Fibroblast of gingiva (primary cell): Measurements from ENCODE around the gene ERI2.

ENCODE experiments used
- DNase-seq: peaks from one replicate; pipeline ENCODE4 v3.0.0-alpha.2; 2011; ENCODE audit warnings: low read depth

The ERI2 gene, protein sequence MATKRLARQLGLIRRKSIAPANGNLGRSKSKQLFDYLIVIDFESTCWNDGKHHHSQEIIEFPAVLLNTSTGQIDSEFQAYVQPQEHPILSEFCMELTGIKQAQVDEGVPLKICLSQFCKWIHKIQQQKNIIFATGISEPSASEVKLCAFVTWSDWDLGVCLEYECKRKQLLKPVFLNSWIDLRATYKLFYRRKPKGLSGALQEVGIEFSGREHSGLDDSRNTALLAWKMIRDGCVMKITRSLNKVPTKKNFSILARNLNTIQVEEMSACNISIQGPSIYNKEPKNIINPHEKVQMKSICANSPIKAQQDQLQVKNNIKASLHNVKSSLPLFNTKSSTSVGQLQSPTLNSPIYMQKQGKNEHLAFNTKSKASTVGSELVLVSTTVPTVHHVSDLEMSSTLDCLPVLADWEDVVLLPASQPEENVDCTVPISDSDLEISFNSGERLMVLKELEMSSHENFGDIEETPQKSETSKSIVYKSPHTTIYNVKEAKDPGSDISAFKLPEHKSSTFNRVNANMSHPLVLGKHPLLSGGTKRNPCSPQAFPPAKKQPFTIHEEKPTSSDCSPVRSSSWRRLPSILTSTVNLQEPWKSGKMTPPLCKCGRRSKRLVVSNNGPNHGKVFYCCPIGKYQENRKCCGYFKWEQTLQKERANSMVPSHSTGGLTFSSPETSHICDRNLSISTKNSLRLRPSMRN

DNA sequence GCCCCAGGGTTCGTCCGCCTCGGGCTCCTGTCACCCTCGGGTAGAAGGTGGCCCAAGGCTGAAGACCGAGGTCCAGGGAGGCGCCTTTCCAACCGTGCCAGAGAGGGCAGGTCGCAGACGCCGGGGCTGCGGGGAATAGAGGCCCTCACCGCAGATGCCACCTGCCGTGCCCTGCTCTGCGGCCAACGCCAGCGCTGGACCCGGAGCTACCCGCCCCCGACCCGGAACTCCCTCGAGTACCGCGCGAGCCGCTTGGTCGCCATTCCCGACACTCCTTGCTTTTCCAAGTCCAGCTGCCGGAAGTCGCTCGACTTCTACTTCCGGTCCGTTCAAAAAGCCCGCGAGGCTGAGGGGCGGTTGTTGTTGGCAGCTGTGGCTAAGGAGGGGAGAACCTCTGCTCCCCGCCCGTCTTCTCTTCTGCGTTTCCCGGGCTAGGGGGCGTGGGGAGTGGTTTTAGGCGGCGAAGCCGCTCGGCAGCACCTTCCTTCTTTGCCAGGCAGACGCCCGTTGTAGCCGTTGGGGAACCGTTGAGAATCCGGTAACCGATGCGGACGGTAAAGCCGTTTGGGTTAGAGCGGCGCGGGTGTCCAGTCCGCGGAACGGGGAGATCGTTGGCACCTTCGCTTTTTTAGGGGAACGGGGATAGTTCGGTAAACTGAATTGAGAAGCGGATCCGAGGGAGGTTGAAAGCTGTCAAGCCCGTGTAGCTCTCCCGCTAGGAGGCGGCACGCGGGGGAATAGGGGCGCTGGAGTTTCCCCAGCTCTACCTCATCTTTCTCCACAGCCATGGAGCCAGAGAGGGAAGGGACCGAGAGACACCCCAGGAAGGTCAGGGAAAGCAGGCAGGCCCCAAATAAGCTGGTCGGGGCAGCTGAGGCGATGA lies at the start of gene ERI2, which contains the start of gene REXO5:
Gene ERI2 (minus strand): TSS at position 305 of the 883 bp plus-strand sequence. CDS start 42 bp downstream, at position 263.
Gene REXO5 (plus strand): TSS at position 360 of the 883 bp plus-strand sequence. CDS start 427 bp downstream, at position 787.
- DNase-seq, result peak; percentile 93

DNA sequence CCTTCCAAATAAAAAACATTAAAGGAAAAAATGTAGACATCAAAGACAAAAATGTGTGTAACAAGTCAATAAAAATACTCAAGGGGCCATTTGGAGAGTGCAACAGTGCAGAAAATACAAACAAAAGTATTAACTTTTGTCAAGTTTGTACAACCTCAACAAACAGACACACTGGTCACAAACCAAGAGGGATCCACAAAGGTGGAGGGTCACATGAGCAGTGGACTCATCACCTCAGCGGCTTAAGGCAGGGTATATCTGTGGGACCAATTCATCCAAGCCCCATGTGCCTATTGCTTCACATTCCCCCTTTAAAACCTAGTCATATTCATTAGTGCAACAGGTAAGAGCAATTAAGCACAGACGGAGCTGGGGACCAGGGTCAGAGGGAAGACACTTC lies 48.7 kb upstream of the ERI2 start:
- DNase-seq, result no peak

DNA sequence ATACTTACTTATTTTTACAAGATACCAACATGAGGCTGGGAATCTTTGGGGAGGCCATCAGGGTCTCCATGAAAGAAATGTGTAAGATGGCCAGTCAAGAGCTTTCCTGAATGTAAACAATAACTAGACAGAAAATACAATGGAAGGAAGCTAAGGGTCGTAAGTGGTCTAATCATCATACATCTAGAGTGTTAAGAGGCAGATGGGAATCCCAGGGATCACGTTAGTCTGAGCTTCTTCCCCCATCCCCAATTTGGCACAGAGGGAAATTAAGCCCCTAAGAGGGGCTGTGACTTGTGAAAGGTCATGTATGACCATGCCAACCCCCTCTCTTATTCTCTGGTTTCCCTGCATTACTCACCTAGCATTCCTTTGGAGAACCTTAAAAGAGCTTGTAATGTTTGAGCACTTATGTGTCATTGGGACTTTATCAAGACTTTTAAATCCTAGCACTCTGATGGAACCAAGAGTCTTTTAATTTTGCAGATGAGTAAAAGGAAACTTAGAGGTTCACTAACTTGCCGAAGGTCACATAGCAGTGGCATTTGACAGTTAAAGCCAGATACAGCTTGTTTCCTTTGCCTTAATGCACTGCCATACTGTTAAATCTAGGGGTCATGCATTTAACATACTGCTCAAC lies 47.8 kb upstream of the ERI2 start:
- DNase-seq, result no peak

DNA sequence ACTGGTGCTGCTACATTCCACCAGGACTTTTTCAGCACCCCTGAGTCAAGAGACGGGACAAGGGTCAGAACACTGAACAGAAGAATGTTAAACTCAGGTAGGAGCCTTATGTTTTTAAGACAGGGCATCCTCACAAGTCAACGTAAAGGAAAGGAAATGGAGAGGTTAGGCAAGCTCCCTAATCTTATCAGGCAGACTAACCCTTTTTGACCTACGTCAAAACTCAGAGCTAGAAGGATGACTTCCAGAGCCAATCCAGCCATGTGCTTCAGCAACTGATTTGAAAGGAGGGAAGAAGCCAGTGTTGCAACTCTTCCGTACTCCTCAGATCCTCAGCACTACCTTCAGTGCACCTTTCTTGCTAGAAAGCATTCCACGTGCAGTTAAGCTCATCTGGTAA lies 46.9 kb upstream of the ERI2 start:
- no peak for DNase-seq

DNA sequence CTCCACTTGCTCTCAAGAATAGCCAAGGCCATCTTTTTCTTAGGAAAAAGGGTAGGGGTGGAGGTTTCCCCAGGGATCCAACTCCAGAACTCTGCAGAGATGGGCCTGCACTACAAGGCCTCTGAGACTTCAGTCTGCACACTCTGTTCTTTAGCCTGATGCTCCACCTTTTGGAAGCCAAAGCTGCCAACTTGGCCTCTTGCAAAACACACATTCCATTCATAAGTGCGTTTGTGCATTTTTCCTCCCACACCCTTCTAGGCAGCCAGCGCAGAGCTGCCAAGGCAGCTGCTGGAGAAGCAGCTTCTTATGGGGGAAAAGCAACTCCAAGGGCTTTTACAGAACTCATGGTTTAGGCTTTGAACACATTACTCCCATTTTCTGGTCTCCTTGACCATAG lies 45.3 kb upstream of the ERI2 start:
- peak; percentile 97 for DNase-seq

DNA sequence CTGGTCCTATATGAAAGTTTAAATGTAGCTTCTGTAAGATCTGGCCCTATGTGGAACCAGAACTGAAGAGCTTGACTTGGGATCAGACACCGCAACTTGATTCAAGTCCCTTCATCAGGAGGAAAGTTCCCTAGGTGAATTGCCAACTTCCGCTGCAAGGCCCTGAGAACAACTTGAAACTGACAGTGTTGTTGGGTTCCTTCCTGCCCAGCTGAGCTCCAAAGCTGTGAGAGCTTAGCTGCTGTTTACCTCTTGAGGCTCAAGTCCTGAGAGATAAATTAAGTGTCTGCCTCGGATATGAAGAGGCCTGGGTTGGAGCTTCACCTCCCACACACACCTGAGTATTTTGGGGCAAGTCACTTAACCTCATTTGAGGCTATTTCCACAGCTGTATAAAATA lies 44.7 kb upstream of the ERI2 start:
- DNase-seq, result peak; percentile 14

DNA sequence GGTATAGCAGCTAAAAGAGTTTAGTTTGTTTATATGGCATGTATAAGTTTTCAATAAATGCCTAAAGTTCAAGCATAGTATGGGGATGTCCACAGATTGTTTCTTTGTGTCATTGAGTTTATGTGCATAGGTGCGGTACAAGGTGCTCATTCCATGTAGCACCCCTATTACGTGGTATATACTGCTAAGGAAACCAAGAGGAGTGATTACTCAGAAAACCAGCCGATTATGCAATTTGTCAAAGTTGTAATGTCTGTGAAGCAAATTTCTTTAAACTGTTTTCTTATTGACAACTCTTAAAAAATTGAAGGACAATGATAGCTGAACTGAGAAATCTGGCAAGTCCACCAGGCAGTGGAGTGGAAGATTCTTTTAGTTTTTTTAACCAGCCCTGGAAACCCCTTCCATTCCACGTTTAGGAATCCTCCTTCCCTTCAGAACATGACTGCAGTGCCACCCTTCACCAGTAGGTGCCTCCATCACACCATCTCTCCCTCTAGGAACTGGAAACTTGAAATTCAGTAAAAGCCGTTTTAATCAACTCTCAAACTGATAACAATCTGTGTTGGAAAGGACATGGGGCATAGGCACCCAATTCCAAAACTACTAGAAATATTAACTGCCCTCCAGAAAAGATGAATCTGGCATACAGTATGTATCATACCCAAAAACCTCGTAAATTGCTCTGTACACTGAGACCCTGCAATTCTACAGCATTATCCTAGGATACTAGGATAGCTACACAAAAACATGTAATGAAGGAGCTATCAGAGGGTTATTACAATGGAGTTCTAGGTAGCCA lies 43.5 kb upstream of the ERI2 start:
- DNase-seq, result peak; percentile 58

DNA sequence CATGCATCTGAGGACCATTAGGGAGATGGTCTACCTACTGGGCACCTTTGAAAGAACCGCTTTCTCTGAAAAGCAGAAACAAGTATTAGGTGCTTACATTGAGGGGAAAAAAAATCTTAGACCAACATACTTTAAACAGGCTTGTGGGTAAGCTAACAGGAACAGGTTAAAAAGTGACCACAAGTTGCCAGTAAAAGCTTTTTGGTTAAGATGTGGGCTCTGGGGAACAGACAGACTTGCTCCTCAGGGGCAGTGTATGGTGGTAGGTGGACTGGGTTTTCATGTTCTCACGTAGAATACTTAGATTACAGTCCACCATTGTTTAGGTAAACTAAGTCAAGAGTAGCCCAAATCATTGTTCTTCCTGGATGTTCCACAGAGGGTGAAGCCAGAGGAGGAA lies 41.3 kb upstream of the ERI2 start:
- no peak for DNase-seq

DNA sequence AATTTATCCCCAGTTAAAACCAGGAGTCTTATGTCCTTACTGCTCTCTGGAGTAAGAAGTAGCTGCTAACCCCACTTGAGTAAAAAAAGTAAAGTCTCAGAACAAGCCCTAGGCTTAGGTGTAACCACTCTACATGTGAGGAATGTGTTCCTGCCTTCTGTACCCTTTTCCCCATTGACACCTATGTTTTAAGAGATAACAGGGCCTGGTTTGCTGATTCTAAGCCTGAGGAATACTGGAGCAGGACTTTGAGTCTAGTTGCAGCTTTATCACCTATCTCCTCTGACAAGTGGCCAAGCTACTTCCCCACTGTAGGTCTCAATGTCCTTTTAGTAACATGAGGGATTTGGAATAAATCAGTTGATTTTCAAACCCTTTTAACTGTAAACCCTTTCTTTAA lies 40.3 kb upstream of the ERI2 start:
- DNase-seq, result no peak

DNA sequence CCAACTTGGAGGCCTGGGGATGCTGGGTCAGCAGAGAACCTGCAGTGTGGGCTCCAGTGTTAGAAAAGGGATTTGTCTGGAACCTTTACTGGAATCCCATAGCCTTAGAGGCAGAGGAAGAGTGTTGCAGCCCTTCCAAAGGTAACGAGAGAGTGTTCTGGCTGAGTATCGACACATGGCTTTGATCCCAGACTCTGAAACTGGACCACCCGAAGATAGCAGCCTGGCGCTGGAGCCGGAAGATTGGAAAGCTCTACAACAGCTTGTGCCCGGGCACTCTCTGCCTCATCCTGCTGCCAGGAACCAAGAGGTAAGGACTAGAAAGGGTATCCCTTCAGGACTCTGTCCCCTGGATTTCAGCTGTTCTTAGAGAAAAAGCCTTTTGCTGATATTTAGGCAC lies 39.8 kb upstream of the ERI2 start:
- no peak for DNase-seq

DNA sequence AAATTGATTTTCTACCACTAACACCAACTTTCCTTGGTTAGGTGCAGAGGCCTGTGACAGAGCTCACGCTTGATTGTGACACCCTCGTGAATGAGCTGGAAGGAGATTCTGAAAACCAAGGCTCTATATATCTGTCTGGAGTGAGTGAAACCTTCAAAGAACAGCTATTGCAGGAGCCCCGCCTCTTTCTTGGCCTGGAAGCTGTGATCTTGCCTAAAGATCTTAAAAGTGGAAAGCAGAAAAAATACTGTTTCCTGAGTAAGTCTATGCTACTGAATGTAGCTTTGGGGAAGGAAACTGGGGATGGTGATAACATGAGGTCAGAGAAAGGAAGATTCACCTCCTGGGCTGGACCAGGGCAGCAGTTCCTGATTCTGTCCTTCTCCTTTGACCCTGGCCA lies 38.3 kb upstream of the ERI2 start:
- DNase-seq, result no peak

DNA sequence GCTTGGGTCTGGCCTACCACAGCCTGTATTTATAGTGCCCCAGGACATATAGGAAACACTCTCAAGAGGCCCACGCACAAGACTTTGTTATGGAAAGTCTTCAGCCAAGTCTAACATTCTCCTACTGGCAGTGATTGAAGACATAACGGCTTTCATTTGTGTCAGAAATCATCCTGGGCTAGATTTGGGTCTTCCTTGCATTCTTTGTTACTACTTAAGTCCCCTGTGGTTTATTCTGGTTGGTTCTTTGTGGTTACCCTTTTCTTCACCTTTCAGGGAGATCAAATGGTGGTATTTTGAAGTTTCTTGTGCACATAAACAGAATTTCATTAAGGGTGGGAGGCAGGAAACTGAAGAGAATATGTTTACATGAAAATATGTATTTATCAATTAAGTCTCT lies 37.8 kb upstream of the ERI2 start:
- no peak for DNase-seq

DNA sequence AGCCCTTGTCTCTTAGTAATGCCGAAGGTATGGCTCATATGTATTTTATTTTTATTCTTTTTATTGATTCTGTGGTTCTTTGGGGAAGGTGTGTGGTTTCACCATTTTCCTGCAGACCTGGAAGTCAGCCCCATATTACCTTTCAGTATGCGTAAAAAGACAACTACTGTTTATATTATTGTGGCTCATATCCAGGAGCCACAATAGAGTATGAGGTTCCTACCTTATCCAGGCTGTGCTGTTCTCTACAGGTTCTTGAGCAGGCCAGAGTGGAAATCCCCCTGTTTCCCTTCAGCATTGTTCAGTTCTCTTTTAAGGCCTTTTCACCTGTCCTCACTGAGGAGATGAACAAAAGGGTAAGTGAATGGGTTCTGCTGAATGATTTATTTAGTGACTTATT lies 33.2 kb upstream of the ERI2 start:
- no peak for DNase-seq

DNA sequence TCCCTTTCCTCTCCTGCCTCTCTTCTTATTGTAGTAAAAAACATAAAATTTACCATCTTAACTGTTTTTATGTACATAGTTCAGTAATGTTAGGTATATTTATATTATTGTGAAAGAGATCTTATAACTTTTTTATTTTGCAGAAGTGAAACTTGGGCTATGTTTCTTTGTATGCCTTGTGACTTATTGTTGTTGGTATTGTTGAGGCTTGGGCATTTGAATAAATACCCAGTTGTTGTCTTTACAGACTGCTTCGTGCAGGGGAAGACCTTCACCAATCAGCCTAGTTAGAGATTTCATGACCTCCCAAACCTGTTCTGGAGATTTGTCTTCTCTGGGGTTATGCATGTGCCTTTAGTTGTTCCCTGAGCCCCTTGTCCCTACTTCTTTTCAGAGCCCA lies 32.0 kb upstream of the ERI2 start:
- no peak for DNase-seq

DNA sequence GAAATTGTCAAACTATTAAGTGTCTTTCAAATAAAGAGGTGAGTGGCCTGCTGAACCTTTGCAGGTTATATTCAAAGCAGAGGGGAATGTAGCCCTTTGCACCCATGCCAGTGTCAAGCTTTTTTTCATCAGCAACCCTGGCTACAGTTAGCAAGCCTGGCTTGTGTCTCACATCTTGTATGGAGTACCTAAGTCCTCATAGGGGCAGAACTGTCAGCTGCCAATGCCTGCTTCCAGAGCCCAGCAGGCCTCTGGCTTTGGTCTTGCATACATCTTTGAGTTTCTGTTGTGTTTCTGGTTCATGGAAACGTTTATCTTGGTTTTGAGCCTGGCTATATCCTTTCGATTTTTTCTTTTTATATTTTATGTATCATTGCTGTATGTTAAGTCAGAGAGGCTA lies 26.8 kb upstream of the ERI2 start:
- no peak for DNase-seq

DNA sequence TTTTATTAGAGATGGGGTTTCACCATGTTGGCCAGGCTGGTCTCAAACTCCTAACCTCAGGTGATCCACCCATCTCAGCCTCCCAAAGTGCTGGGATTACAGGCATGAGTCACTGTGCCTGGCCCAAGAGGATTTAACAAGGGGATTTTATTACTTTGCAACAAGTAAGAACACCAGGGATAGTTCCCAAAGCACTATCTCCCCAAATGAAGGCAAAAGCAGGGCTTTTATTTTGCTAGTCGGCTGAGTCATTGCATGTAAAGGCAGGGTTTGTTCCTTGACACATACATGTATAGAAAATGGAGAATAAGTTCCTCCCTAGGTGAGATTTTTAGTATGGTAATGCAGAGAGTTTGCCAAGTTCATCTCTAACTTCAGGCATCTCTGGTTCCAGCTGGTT lies 24.1 kb upstream of the ERI2 start:
- DNase-seq, result no peak

DNA sequence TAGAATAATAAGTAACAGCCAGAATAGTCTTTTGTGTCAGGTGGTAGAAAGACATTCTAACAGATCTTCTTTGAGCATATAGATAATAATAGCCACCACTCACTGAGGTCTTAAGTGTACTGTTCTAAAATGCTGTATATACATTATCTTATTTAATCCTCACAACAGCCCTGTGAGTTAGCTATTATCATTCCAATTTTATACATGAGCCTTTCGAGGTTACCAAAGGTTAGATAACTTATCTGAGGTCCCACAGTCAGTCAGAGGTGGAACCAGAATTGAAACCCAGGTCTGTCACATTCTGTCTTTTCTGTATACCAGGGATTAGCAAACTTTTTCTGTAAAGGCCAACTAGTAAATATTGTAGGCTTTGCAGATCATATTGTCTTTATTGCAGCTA lies 23.3 kb upstream of the ERI2 start:
- no peak for DNase-seq

DNA sequence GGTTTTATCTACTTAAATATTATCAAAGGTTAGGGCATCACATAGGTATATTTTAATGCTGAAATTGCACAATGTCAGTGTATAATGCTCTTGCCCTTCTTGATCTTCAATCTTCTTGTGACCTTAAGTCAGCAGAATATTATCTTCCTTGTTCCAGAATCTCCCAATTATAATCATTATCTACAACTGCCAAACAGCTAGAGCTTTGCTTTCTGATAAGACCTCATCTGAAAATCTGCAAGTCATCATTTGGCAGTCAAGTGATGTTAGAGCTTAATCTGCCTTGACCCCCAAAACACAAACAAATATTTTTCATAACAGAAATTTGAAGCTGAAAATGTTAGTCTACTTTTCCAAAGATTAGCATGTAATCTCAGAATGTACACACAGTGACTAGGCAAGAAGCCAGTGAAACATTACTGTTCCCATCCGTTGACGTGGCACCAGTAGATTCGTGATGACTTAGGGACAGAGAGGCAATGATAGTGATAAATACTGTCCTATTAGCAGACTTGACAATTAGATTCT lies 19.8 kb upstream of the ERI2 start:
- DNase-seq, result no peak

DNA sequence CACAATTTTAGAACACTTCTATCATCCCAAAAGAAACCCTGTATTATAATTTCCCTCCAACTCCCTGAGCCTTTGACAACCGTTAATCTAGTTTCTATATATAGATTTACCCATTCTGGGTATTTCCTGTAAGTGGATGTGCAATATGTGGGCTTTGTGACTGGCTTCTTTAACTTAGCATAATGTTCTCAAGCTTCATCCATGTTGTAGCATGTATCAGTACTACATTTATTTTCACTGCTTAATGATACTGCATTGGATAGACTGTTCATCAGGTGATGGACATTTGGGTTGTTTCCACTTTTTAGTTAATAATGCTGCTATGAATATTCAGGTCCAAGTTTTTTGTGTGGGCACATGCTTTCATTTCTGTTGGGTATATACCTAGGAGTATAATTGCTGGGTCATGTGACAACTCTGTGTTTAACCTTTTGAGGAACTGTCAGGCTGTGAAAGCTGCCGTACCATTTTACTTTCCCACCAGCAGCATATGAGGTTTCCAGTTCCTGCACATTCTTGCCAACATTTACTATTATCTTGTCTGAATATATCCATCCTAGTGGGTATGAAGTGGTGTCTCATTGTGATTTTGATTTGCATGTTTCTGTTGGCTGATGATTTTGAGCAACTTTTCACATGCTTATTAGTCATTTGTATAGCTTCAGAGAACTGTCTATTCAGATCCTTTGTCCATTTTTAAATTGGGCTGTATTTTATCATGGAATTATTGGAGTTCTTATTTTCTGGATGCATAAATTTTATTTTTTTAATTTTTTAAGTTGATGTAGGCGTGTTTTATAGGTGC lies 16.5 kb upstream of the ERI2 start:
- DNase-seq, result no peak

DNA sequence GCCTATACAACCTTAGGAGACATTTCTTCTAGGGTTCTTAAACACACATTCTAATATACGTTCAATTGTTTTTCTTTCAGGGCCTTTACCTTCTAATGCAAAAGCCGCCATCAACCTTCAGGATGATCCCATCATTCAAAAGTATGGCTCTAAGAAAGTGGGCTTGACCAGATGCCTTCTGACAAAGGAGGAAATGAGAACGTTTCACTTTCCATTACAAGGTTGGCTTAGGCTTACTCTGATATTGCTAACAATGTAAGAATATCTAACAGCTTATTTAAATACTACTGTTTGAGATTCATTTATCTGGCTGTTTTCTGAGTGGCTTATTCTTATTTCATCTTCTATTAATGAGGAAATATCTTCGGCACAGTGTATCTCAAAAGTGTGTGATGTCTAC lies 15.4 kb upstream of the ERI2 start:
- no peak for DNase-seq
